ENCODE measurements around the gene KCNAB2. TPM values are rescaled to one million over a fixed set of nuclear protein-coding genes. Genes with fewer than 3 reads are reported as not detected.

Gene KCNAB2
- polyA plus RNA-seq, 2 donors, result 2.2 to 2.8 TPM

GRCh38 chr1:6124746-6125365 is 79.2 kb downstream of the KCNAB2 start:
- no peak overlapping the region for H3K4me3 ChIP-seq (ENCODE audit: low read depth in 1 of 2, low read length in 2 of 2)
- H3K4me1 ChIP-seq (ENCODE audit: control insufficient read depth in 2 of 2, insufficient read depth in 2 of 2, low read length in 1 of 2), result peaks cover 0 to 4% of the 10 kb centered on the region in 2 donors
- no peaks in the 10 kb centered on the region for H3K27me3 ChIP-seq (ENCODE audit: control insufficient read depth in 1 of 2, insufficient read depth in 2 of 2, low read length in 2 of 2)
- H3K9me3 ChIP-seq (ENCODE audit: control insufficient read depth in 2 of 2, insufficient read depth in 1 of 2, low read depth in 1 of 2, low read length in 1 of 2), result no peaks in the 10 kb centered on the region
- no peaks in the 10 kb centered on the region for H3K36me3 ChIP-seq (ENCODE audit: control insufficient read depth in 2 of 2, insufficient read depth in 2 of 2, low read length in 1 of 2)
- no peak overlapping the region for H3K27ac ChIP-seq (ENCODE audit: low read depth in 2 of 2, low read length in 1 of 2)
- 84 to 86% methylated on average over 21 of the region's 21 CpGs for WGBS, 2 donors

GRCh38 chr1:6125366-6125765 is 79.7 kb downstream of the KCNAB2 start:
- peaks cover 0 to 4% of the 10 kb centered on the region in 2 donors for H3K4me1 ChIP-seq (ENCODE audit: control insufficient read depth in 2 of 2, insufficient read depth in 2 of 2, low read length in 1 of 2)
- no peak overlapping the region for H3K4me3 ChIP-seq (ENCODE audit: low read depth in 1 of 2, low read length in 2 of 2)
- no peaks in the 10 kb centered on the region for H3K27me3 ChIP-seq (ENCODE audit: control insufficient read depth in 1 of 2, insufficient read depth in 2 of 2, low read length in 2 of 2)
- no peaks in the 10 kb centered on the region for H3K9me3 ChIP-seq (ENCODE audit: control insufficient read depth in 2 of 2, insufficient read depth in 1 of 2, low read depth in 1 of 2, low read length in 1 of 2)
- no peaks in the 10 kb centered on the region for H3K36me3 ChIP-seq (ENCODE audit: control insufficient read depth in 2 of 2, insufficient read depth in 2 of 2, low read length in 1 of 2)
- 67 to 70% methylated on average over 13 to 15 of the region's 15 CpGs for WGBS, 2 donors
- H3K27ac ChIP-seq (ENCODE audit: low read depth in 2 of 2, low read length in 1 of 2), result no peak overlapping the region

- Histone ChIP-seq H3K9me3 (ENCODE audit: control insufficient read depth in 2 of 2, insufficient read depth in 1 of 2, low read depth in 1 of 2, low read length in 1 of 2) (no peaks in the 10 kb centered on the region), H3K4me3 (ENCODE audit: low read depth in 1 of 2, low read length in 2 of 2) (no peak overlapping the region), H3K4me1 (ENCODE audit: control insufficient read depth in 2 of 2, insufficient read depth in 2 of 2, low read length in 1 of 2) (peaks cover 0 to 4% of the 10 kb centered on the region in 2 donors), H3K27me3 (ENCODE audit: control insufficient read depth in 1 of 2, insufficient read depth in 2 of 2, low read length in 2 of 2) (no peaks in the 10 kb centered on the region), H3K36me3 (ENCODE audit: control insufficient read depth in 2 of 2, insufficient read depth in 2 of 2, low read length in 1 of 2) (no peaks in the 10 kb centered on the region), H3K27ac (ENCODE audit: low read depth in 2 of 2, low read length in 1 of 2) (no peak overlapping the region)
- 58 to 64% methylated on average over 8 to 13 of the region's 13 CpGs for WGBS, 2 donors
These were observed 80.3 kb downstream of the KCNAB2 start for GRCh38 chr1:6126028-6126427.

DNA sequence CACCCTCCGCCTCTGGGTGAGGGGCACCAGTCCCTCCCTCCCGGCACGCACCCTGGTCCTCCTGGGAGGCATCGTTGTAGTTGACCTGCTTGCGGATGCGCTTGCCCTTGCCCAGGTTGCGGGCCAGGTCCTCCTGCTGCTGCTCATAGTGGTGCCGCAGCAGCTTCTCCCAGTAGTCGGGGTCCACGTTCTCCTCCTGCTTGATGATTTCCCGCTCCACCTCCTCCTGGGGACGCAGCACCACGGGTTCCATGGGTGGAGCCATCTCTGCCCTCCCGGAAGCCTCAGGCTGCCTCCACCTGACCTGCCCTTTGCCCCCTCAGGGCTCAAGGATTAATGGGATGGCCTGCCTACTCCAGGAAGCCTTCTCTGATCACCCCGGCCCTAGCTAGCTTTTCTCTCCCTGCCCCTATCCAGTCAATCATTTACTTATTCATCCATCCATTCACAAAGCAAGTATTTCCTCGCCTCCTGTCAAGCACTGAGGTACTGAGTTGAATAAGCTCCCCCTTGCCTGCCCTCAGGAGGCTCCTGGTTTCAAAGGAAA is 80.9 kb downstream of the KCNAB2 start:
- Histone ChIP-seq H3K9me3 (ENCODE audit: control insufficient read depth in 2 of 2, insufficient read depth in 1 of 2, low read depth in 1 of 2, low read length in 1 of 2) (no peaks in the 10 kb centered on the region), H3K36me3 (ENCODE audit: control insufficient read depth in 2 of 2, insufficient read depth in 2 of 2, low read length in 1 of 2) (no peaks in the 10 kb centered on the region), H3K4me3 (ENCODE audit: low read depth in 1 of 2, low read length in 2 of 2) (no peak overlapping the region), H3K4me1 (ENCODE audit: control insufficient read depth in 2 of 2, insufficient read depth in 2 of 2, low read length in 1 of 2) (peaks cover 0 to 4% of the 10 kb centered on the region in 2 donors), H3K27ac (ENCODE audit: low read depth in 2 of 2, low read length in 1 of 2) (no peak overlapping the region), H3K27me3 (ENCODE audit: control insufficient read depth in 1 of 2, insufficient read depth in 2 of 2, low read length in 2 of 2) (no peaks in the 10 kb centered on the region)
- 82 to 83% methylated on average over 16 of the region's 16 CpGs for WGBS, 2 donors

DNA sequence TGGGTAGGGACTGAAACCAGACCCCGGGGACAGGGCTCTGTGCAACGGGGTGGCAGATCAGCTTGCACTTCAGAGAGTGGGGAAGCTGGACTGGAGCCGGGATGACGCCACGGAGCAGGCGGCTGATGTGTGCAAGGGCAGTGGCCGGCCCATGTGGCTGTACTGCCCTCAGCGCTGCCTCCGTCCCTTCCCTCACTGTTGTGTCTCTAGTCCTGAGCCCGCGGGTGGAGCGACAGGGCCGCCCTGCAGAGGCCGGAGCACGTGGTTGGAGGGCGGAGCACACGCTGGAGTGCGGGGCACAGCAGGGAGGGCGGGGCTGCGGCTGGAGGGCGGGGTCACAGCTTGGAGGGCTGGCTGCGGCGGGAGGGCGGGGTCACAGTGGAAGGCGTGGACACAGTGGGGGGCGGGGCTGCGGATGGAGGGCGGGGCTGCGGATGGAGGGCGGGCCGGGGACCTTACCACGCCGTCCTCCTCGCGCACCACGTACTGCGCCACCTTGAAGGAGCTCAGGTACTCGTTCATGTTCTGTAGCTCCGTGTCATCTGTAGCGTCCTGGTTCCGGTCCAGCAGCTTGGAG is 82.0 kb downstream of the KCNAB2 start:
- Histone ChIP-seq H3K9me3 (ENCODE audit: control insufficient read depth in 2 of 2, insufficient read depth in 1 of 2, low read depth in 1 of 2, low read length in 1 of 2) (no peaks in the 10 kb centered on the region), H3K27me3 (ENCODE audit: control insufficient read depth in 1 of 2, insufficient read depth in 2 of 2, low read length in 2 of 2) (no peaks in the 10 kb centered on the region), H3K36me3 (ENCODE audit: control insufficient read depth in 2 of 2, insufficient read depth in 2 of 2, low read length in 1 of 2) (no peaks in the 10 kb centered on the region), H3K27ac (ENCODE audit: low read depth in 2 of 2, low read length in 1 of 2) (no peak overlapping the region), H3K4me3 (ENCODE audit: low read depth in 1 of 2, low read length in 2 of 2) (no peak overlapping the region), H3K4me1 (ENCODE audit: control insufficient read depth in 2 of 2, insufficient read depth in 2 of 2, low read length in 1 of 2) (peaks cover 0 to 4% of the 10 kb centered on the region in 2 donors)
- WGBS, 2 donors, result 18 to 22% methylated on average over 28 to 41 of the region's 41 CpGs

GRCh38 chr1:6128276-6129081 is 82.8 kb downstream of the KCNAB2 start:
- no peak overlapping the region for H3K27ac ChIP-seq (ENCODE audit: low read depth in 2 of 2, low read length in 1 of 2)
- no peaks in the 10 kb centered on the region for H3K27me3 ChIP-seq (ENCODE audit: control insufficient read depth in 1 of 2, insufficient read depth in 2 of 2, low read length in 2 of 2)
- no peak overlapping the region for H3K4me3 ChIP-seq (ENCODE audit: low read depth in 1 of 2, low read length in 2 of 2)
- H3K4me1 ChIP-seq (ENCODE audit: control insufficient read depth in 2 of 2, insufficient read depth in 2 of 2, low read length in 1 of 2), result peaks cover 0 to 4% of the 10 kb centered on the region in 2 donors
- 91 to 92% methylated on average over 32 to 34 of the region's 34 CpGs for WGBS, 2 donors
- H3K9me3 ChIP-seq (ENCODE audit: control insufficient read depth in 2 of 2, insufficient read depth in 1 of 2, low read depth in 1 of 2, low read length in 1 of 2), result no peaks in the 10 kb centered on the region
- no peaks in the 10 kb centered on the region for H3K36me3 ChIP-seq (ENCODE audit: control insufficient read depth in 2 of 2, insufficient read depth in 2 of 2, low read length in 1 of 2)

- no peaks in the 10 kb centered on the region for H3K27me3 ChIP-seq (ENCODE audit: control insufficient read depth in 1 of 2, insufficient read depth in 2 of 2, low read length in 2 of 2)
- H3K27ac ChIP-seq (ENCODE audit: low read depth in 2 of 2, low read length in 1 of 2), result no peak overlapping the region
- H3K9me3 ChIP-seq (ENCODE audit: control insufficient read depth in 2 of 2, insufficient read depth in 1 of 2, low read depth in 1 of 2, low read length in 1 of 2), result no peaks in the 10 kb centered on the region
- H3K4me1 ChIP-seq (ENCODE audit: control insufficient read depth in 2 of 2, insufficient read depth in 2 of 2, low read length in 1 of 2), result peaks cover 0 to 4% of the 10 kb centered on the region in 2 donors
- H3K36me3 ChIP-seq (ENCODE audit: control insufficient read depth in 2 of 2, insufficient read depth in 2 of 2, low read length in 1 of 2), result peaks cover 0 to 2% of the 10 kb centered on the region in 2 donors
- no peak overlapping the region for H3K4me3 ChIP-seq (ENCODE audit: low read depth in 1 of 2, low read length in 2 of 2)
- WGBS, 2 donors, result 79 to 82% methylated on average over 9 of the region's 9 CpGs
These were observed 83.6 kb downstream of the KCNAB2 start for GRCh38 chr1:6129313-6129712.

DNA sequence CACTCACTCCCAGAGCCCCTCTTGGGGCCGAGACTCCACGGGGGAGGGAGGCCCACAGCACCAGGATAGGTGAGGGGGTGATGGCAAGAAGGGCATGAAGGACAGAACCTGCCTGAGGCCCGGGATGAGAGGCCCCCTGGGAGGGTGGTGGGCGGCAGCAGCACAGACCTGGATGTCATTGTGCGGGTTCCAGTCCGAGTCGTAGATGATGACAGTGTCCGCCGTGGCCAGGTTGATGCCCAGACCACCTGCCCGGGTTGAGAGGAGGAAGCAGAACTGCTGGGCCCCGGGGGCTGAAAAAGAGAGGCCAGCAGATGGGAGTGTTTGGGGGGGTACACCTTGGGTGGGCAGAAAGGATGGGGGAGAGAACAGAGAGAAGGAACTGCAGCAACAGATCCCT is 84.3 kb downstream of the KCNAB2 start:
- H3K27me3 ChIP-seq (ENCODE audit: control insufficient read depth in 1 of 2, insufficient read depth in 2 of 2, low read length in 2 of 2), result no peaks in the 10 kb centered on the region
- H3K36me3 ChIP-seq (ENCODE audit: control insufficient read depth in 2 of 2, insufficient read depth in 2 of 2, low read length in 1 of 2), result peaks cover 0 to 2% of the 10 kb centered on the region in 2 donors
- peaks cover 0 to 4% of the 10 kb centered on the region in 2 donors for H3K4me1 ChIP-seq (ENCODE audit: control insufficient read depth in 2 of 2, insufficient read depth in 2 of 2, low read length in 1 of 2)
- no peak overlapping the region for H3K27ac ChIP-seq (ENCODE audit: low read depth in 2 of 2, low read length in 1 of 2)
- no peaks in the 10 kb centered on the region for H3K9me3 ChIP-seq (ENCODE audit: control insufficient read depth in 2 of 2, insufficient read depth in 1 of 2, low read depth in 1 of 2, low read length in 1 of 2)
- WGBS, 2 donors, result 79 to 85% methylated on average over 11 of the region's 11 CpGs
- no peak overlapping the region for H3K4me3 ChIP-seq (ENCODE audit: low read depth in 1 of 2, low read length in 2 of 2)

DNA sequence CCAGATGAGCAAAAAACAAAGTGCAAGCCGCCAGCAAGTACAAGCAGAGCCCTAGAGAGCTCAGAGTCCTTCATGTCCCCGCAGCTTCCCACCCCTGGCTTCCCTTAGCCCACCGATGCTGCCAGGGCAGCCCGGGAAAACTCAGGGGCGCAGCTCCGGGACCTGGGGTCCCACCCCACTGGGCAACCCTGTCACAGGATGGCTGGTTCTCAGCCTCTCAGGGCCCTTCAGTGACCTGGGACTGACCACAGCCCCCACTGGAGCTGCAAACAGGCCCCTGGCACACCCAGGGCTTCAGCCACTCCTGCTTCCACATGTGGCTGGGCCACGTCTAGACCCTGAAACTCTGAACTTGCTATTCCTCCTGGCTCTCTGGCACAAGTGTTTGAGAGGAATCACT is 84.9 kb downstream of the KCNAB2 start:
- no peaks in the 10 kb centered on the region for H3K27me3 ChIP-seq (ENCODE audit: control insufficient read depth in 1 of 2, insufficient read depth in 2 of 2, low read length in 2 of 2)
- 79% methylated on average over 7 of the region's 7 CpGs for WGBS, 2 donors
- H3K4me3 ChIP-seq (ENCODE audit: low read depth in 1 of 2, low read length in 2 of 2), result no peak overlapping the region
- H3K27ac ChIP-seq (ENCODE audit: low read depth in 2 of 2, low read length in 1 of 2), result no peak overlapping the region
- H3K9me3 ChIP-seq (ENCODE audit: control insufficient read depth in 2 of 2, insufficient read depth in 1 of 2, low read depth in 1 of 2, low read length in 1 of 2), result no peaks in the 10 kb centered on the region
- peaks cover 0 to 2% of the 10 kb centered on the region in 2 donors for H3K36me3 ChIP-seq (ENCODE audit: control insufficient read depth in 2 of 2, insufficient read depth in 2 of 2, low read length in 1 of 2)
- peaks cover 0 to 4% of the 10 kb centered on the region in 2 donors for H3K4me1 ChIP-seq (ENCODE audit: control insufficient read depth in 2 of 2, insufficient read depth in 2 of 2, low read length in 1 of 2)

Data from esophagus (tissue), 2 donors.